ENCODE measurements around the gene LAMA5.

Gene LAMA5

DNA sequence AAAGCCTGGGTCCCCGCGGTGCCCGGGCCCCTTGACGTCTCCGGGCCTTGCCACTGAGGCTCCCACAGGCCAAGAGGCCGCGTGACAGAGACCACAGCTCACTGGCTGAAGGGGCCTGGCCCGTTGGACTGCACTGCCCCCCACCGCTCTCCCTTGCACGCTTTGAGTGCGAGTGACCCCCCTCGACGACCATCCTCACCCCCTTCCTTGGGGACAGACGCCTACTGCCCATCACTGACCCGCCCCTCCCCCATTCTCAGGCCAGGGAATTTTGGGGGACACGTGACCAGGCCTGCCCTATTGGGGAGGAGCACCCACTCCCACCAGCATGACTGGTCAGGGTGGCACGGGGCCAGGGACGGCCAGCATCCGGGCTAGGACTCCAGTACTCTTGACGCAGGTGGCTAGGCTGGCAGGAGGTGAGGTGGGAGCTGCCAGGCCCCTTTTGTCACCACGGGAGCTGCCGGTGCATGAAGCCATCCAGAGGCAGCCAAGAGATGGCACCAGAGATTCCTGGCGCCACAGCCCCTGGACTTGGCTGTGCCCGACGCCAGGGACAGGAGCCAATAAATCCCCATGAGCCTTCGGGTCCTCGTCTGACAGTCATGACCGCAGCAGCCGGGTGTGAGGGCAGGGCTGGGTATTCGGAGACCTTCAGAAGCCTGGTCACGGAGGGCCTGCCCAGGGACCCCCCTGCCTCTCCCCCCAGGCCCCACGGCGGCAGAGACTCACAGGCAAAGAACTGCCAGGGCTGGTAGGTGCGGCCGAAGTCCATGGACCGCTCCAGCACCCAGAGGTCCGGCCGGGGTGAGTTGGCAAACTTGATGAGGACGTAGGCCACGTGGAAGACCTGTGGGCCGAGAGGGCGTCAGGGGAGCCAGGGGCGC is 14.5 kb downstream of the LAMA5 start:
- no peak overlapping the region for H3K4me3 ChIP-seq (ENCODE audit: low read depth, low read length)
- no peak for DNase-seq (ENCODE audit: low read depth)

DNA sequence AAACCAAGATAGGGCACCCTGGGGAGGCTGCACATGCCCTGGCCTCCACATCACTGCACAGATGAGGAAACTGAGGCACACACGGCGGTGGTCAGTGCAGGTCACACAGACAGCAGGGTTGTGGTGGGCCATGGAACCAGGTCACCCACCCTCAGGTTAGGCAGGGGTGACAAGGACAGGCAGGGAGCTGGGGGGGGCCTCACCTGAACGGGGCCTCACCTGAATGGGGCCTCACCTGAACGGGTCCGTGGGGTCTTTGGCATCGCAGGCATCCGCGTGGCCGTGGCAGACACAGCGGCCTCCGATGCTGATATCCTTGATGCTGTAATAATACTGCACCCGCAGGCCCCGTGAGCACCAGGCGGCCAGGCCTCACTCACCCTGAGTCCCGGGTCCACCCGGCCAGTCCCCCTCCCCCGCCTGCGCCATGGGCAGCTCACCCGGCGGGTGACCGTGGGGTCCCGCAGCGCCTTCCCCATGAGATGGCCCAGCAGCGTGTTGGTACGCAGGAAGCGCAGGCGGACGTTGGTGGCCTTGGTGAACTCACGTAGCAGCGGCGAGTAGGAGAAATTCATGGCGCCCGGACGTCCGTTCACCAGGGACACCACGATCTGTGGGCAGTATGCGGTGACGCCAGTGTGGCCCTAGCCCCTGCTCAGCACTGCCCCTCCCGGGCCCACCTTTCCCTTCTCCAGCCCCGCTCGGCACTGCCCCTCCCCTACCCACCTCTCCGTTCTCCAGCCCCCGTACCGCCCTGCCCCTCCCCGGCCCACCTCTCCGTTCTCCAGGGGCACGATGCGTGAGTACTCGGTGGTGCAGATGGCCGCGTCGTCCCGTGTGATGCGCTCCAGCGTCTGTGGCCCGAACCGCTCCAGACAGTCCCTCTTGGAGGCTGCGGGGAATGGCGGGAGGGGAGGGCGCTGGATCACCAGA is 15.4 kb downstream of the LAMA5 start:
- no peak overlapping the region for H3K4me3 ChIP-seq (ENCODE audit: low read depth, low read length)

DNA sequence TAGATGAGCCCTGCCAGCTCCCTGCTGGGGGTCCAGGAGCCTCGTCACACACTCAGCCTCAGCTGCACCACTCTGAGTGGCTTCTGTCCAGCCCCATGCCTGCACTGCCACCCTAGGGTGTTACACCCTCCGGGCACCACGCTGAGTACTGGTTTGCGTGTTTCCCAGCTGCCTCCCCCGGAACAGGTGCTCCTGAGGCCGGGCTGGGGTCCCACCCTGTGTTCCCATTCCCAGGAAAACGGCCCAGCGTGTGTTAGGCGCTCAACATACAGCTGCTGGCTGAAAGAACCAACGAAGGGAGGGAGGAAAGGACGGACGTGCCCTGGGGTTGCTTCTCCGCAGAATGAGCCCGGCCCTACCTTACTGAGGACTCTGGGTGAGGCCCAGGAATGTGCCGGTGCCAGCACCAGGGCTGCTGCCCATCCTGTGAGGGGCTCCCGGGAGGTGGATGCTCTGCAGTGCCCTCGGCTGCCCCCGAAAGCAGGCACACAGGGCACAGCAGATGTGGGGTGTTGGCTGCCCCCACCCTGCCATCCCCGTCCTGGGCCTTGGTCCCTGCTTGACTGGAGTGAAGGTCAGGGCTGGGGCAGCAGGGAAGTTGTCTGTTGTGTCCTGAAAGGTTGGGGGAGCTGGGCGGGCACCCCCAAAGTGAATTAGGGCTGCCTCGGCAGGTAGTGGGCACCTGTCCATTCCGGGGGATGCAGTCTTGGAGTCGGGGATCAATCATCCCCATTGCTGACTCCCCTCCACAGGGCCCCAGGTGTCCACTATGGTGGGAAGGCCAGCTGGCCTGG is 16.3 kb downstream of the LAMA5 start:
- H3K4me3 ChIP-seq (ENCODE audit: low read depth, low read length), result no peak overlapping the region

More for the DNA sequence above, 15.4 kb downstream of the LAMA5 start:
- no peak for DNase-seq (ENCODE audit: low read depth)

DNA sequence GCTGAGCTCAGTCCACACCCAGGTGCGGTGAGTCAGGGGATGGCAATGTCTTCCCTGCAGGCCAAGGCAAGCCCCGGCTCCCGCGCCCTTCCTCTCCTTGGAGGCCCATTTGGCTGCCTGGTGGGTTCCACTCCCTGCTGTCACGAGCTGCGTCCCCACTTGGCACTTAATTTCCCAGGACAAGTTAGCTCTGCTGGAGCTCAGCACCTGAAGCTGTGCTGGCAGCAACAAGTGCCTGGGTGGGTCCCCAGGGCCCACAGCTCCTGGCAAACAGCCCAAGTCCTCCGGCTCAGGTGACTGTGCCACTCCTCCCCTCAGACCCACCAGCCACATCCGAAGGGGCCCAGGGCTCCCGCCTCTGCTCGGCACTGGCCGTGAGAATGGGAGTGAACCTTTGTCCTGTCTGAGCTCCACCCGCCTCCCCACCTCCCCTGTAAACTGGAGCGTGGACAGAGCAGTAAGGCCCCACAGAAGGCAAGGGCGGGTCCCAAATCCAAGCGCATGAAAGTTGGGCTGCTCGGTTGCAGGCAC is 16.9 kb downstream of the LAMA5 start:
- no peak overlapping the region for H3K4me3 ChIP-seq (ENCODE audit: low read depth, low read length)
- DNase-seq (ENCODE audit: low read depth), result no peak

More for the DNA sequence above, 16.3 kb downstream of the LAMA5 start:
- no peak for DNase-seq (ENCODE audit: low read depth)

DNA sequence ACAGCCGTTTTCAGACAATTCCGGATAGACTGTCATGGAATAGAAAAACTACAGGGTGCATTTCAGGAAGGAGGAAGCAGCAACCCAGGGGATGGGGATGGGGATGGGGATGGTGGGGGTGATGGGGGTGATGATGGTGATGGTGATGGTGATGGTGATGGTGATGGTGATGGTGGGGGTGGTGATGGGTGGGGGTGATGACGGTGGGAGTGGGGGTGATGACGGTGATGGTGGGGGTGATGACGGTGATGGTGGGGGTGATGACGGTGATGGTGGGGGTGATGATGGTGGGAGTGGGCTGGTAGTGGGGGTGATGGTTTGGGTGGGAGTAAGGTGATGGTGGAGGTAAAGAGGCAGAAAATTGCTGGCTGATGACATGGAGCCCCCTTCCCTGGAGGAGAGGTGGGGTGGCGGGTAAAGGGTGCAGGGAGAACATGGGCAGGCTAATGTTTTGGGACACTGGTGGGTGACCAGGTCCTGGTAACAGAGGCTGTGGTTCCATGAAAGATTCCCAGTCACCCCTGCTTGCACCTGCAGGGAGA is 17.5 kb downstream of the LAMA5 start:
- H3K4me3 ChIP-seq (ENCODE audit: low read depth, low read length), result no peak overlapping the region
- DNase-seq (ENCODE audit: low read depth), result no peak

DNA sequence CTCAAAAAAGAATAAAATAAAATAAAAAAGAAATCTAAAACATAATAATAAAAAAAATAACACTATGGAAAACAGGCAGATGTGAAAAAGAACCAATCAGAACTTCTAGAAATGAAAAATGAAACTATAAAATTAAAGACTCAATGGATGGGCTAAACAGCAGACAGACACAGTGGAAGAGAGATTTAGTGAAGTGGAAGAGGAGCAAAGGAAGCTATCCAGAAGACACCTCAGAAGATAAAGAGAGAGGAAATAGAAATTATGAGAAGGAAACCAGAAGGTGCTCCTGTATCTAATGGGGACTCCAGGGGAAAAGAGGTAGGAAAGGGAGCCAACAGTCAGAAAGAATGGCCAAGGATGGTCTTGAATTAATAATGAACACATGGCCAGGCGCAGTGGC is 18.5 kb downstream of the LAMA5 start:
- DNase-seq (ENCODE audit: low read depth), result no peak
- no peak overlapping the region for H3K4me3 ChIP-seq (ENCODE audit: low read depth, low read length)

DNA sequence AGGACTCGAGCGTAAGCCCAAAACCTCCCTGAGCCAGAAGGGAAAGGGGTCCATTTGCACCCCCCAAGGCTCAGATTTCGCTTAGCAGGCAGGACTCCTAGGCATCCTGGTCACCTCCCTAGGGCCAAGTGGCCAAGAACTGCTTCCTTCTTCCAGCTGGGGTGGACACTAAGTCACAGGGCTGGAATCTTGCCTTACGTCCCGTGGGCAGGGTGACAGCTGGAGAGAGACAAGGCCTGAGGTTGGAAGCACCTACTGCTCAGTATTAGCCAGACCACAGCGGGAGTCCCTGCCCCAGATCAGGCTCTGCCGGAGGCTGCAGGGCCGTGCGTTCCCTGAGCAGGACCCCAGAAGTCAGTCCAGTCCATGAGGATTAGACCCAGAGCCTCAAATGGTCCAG is 19.7 kb downstream of the LAMA5 start:
- no peak for DNase-seq (ENCODE audit: low read depth)
- no peak overlapping the region for H3K4me3 ChIP-seq (ENCODE audit: low read depth, low read length)

DNA sequence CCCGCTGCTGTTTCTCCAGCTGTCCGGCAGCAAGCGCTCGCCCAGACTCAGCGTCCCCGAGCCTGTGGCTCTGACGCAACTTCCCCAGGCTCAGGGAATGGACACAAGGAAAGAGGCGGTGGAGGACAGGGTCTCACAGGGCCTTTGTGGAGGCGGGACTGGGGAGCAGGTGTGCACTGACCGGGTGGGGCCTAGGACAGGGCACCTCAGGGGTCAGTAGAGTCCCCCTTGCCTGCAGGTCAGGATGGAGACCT is 20.0 kb downstream of the LAMA5 start:
- no peak for DNase-seq (ENCODE audit: low read depth)
- no peak overlapping the region for H3K4me3 ChIP-seq (ENCODE audit: low read depth, low read length)

DNA sequence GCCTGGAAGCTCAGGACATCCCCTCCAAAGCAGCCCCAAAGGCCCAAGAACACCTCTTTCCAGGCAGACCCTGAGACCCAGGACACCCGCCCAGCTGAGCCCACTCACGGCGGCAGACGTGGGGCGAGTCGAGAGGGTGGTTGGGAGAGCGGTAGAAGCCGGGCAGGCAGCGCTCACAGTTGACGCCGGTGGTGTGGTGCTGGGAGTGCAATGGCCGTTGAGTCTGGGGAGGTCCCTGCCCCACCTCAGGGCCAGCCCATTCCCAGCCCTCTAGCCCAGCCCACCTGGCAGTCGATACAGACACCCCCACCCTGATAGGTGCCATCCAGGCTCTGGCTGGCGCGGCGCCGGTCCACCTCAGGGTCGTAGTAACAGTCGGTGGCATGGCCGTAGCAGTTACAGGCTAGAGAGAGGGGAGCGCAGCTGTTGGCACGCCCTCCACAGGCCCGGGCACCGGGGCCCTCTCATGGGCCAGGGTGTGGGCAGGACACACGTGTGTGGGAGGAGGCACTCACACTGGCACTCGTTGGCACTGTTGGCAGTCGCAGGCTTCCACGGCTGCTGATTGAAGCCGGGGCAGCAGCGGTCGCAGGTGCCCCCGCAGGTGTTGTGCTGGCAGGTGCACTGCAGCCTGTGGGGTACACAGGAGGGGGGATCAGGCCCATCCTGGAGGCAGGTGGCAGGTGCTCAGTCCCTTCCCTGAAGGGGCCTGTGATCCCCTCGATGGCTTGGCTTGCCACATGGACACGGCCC is 20.5 kb downstream of the LAMA5 start:
- H3K4me3 ChIP-seq (ENCODE audit: low read depth, low read length), result no peak overlapping the region
- no peak for DNase-seq (ENCODE audit: low read depth)

DNA sequence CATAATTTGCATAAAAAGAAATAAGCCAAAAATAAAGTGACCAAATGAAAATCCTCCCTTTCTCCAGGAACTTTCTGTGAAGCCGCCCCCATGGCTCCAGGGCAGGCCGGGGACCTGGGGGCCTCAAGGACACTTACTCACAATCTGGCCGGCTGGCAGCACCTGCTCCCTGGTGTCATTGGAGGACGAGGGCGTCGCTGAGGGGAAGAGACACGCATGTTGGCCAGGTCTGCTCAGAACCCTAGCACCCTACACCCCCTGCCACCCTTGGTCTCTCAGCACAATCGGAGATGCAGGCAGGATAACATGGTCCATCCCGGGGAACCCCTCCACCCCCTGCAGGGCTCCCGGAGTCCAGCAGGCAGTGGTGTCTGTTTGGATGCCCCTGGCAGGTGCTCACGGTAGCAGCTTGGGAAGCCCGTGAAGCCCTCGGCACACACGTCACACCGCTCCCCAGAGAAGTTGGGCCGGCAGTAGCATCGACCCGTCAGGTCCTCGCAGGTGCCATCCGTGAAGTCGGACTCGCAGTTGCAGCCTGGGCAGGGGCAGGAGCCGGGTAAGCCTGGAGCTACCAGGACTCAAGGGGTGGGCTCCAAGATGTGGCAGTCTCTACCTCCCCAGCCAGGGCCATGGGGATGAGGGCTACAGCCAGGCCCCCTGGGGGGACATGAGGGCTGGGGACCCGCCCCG is 21.3 kb downstream of the LAMA5 start:
- no peak overlapping the region for H3K4me3 ChIP-seq (ENCODE audit: low read depth, low read length)
- DNase-seq (ENCODE audit: low read depth), result no peak

DNA sequence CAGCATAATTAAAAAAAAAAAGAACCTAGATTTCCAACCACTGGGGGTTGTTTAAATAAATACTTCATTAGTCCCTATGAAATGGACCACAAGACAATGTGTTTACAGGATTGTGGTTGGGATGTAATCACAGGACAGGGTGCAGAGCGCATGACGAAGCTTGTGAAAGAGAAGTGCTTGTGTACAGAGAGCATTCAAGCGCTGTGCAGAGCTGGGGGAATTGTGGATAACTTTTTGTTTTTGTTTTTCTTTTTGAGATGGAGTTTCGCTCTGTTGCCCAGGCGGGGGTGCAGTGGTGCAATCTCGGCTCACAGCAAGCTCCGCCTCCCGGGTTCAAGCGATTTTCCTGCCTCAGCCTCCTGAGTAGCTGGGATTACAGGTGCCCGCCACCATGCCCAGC is 22.3 kb downstream of the LAMA5 start:
- no peak for DNase-seq (ENCODE audit: low read depth)
- no peak overlapping the region for H3K4me3 ChIP-seq (ENCODE audit: low read depth, low read length)

DNA sequence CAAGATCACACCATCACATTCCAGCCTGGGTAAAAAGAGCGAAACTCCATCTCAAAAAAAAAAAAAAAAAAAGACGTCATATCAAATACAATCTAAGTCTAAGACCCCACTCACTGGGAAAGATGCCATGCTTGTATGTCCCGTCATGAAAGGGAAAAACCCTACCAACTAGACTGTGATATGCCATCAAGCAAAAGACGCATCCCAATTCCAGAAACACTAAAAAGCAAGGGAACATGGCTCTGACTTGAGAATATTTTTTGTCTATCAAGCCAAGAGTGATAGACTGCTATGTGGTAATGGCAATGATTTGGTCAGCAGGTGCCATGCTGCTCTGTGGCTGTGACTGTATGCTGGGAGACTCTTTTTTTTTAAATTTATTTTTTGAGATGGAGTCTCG is 23.0 kb downstream of the LAMA5 start:
- no peak overlapping the region for H3K4me3 ChIP-seq (ENCODE audit: low read depth, low read length)
- no peak for DNase-seq (ENCODE audit: low read depth)

DNA sequence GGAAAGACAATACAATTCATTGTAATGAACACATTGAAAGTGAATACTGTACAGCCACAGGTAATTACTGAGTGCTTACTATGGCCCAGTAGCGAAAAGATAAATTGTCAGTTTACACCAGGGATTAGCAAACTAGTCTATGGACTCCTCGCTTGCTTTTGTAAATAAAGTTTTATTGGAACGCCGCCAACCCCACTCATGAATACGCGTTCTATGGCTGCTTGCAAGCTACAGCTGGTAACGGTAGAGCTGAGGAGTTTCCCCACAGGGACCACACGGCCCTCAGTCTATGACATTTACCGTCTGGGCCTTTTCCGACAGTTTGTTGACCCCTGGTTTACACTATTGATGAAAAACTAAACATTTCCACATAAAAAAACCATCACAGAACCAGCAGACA is 24.2 kb downstream of the LAMA5 start:
- DNase-seq (ENCODE audit: low read depth), result no peak

DNA sequence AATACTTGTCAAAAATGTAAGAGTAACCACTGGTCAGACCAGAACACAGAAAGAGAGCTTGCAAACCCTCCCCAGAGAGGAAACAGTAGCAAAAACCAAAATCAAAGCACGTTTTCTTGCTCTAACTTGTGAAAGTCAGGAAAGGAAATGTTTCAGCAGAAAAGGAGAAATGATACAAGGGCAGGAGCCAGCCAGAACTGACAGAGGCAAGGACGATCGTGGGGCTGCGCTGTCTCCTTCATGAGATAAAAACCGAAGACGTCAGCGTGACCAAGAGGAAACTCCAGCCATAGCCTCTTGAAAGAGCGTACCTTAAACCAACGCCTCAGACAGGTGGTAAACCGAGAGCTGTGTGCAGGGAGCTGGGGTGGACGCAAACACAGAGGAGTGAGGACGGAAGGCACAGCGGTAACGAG is 27.5 kb downstream of the LAMA5 start:
- no peak for DNase-seq (ENCODE audit: low read depth)
- H3K4me3 ChIP-seq (ENCODE audit: low read depth, low read length), result no peak overlapping the region

More for the DNA sequence above, 24.2 kb downstream of the LAMA5 start:
- H3K4me3 ChIP-seq (ENCODE audit: low read depth, low read length), result no peak overlapping the region

DNA sequence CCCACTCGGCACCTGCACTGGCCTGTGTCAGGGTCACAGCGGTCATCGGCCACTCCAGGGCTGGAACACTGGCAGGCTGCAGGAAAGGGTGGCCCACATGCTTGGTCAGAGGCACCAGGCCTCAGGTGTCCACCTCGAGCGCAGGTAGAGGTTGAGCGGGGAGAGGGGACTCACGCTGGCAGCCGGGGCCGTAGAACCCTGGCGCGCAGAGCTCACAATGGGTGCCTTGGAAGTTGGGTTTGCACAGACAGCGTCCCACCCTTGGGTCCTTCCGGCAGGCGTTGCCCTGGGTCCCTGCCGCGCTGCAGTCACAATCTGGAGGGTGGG is 28.9 kb downstream of the LAMA5 start:
- H3K4me3 ChIP-seq (ENCODE audit: low read depth, low read length), result no peak overlapping the region
- no peak for DNase-seq (ENCODE audit: low read depth)

DNA sequence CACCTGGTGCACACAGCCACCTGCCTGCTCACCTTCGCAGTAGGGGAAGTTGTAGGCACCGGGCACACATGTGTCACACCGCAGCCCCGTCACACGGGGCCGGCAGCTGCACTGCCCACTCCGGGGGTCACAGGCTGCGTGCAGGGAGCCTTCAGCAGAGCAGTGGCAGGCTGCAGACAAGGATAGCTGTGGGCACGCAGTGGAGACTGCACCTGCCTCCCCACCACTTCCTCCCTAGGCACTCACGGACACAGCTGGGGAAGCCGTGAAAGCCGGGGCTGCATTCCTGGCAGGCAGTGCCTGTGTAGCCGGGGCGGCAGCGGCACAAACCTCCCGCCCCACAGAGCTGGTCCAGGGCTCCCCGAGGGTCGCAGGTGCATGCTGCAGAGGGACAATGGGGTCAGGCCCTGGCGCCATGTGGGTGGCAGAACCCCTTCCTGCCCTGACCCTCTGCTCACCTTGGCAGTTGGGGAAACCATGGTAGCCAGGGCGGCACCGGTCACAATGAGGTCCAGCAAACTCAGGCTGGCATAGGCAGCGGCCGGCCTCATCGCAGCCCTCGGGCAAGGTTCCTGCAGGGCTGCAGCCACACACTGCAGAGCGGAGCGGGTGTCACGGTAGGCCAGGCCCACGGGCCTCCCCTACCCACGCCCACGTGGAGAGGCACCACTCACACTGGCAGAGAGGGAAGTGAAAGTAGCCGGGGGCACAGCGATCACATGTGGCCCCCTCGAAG is 29.4 kb downstream of the LAMA5 start:
- no peak overlapping the region for H3K4me3 ChIP-seq (ENCODE audit: low read depth, low read length)
- no peak for DNase-seq (ENCODE audit: low read depth)

DNA sequence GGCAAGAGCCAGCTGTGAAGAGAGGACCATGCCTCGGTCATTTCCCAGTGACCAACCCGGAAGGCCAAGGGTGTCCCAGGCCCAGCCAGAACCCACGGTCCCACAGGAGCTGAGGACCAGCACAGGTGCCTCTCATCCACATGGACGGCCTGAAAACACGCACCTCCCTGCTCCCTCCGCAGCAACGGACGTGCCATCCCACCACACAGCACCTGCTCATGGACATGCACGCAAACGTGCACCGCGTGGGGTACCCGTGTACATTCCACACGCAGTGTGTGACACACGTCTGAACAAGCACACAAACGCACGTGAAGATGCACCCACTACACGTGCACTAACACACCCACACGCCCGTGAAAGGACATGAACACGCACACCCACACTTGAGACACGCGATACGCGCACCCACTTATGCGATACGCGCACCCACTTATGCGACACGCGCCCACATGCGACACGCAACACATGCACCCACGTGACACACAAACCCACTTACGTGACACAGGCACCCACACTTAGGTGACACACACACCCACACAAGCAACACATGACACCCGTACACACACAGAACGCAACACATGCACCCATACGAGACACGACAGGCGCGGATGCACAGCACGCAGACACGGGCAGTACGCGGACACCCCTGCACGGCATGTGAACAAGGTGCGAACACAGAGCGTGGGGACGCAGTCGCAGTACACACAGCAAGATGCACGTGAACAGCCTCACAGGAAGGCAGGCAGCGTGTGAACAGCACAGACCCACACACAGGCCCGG is 30.1 kb downstream of the LAMA5 start:
- no peak overlapping the region for H3K4me3 ChIP-seq (ENCODE audit: low read depth, low read length)
- DNase-seq (ENCODE audit: low read depth), result no peak
